Loucy (cell line): Measurements from ENCODE around the gene RABAC1.

ENCODE experiments used
- EZH2phosphoT487 ChIP-seq: fragments of 200-600 bp; IDR thresholded peaks from 2 replicates; pipeline ENCODE4 v1.6.1; 2018; ENCODE audit warnings: antibody characterized with exemption, mild to moderate bottlenecking, moderate library complexity, borderline replicate concordance
- TF ChIP-seq, protein P1 (sequence below): fragments of 200-600 bp; sonication (generic); conservative IDR thresholded peaks from 2 replicates; pipeline ENCODE4 v1.5.1; 2014; ENCODE audit warnings: mild to moderate bottlenecking, antibody characterized with exemption, low read length

DNA sequence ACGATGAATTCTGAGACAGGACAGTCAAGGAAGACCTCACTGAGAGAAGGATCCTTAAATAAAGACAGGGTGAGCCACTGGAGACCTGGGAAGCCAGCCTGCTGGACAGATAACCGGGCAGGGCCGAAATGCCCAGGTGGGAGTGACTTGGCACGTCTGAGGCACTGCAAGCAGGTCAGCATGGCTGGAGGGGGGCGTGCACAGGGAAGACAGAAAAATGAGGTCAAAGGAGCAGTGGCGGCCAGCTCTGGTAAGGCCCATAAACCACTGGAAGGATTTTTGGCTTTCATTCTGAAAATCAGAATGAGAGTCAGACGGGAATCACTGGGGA is 40.7 kb upstream of the RABAC1 start:
- TF ChIP-seq, protein P1, sequence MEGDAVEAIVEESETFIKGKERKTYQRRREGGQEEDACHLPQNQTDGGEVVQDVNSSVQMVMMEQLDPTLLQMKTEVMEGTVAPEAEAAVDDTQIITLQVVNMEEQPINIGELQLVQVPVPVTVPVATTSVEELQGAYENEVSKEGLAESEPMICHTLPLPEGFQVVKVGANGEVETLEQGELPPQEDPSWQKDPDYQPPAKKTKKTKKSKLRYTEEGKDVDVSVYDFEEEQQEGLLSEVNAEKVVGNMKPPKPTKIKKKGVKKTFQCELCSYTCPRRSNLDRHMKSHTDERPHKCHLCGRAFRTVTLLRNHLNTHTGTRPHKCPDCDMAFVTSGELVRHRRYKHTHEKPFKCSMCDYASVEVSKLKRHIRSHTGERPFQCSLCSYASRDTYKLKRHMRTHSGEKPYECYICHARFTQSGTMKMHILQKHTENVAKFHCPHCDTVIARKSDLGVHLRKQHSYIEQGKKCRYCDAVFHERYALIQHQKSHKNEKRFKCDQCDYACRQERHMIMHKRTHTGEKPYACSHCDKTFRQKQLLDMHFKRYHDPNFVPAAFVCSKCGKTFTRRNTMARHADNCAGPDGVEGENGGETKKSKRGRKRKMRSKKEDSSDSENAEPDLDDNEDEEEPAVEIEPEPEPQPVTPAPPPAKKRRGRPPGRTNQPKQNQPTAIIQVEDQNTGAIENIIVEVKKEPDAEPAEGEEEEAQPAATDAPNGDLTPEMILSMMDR, result no peak
- TF ChIP-seq EZH2phosphoT487, result no peak
